CD4-positive, alpha-beta T cell treated with Interleukin-12 subunit alpha and Interleukin-12 subunit beta, for 1 hour (primary cell): ENCODE data around the gene ACACB.

Experiments
- DNase-seq: peaks from one replicate; pipeline ENCODE4 v3.0.0-alpha.2; 2020

ACACB gene

DNA sequence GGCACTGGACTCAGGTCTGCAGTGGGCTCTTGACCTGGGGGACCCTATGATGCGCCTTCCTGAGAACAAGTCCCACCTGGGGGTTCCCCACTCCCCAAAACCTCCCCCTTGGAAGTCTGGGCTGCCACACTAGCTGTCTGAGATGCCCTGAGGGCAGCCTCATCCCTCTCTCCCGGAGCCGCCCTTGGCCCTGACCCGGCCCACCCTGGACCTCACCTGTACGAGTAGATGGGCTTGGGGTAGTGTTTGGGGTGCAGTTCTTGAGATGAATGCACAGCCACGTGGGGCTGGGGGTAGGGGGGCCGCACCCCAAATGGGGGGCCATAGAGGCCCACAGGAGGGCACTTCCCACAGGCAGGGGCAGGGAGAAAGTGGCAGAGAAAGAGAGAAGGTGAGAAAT lies 170.8 kb downstream of the ACACB start:
- DNase-seq = no peak

DNA sequence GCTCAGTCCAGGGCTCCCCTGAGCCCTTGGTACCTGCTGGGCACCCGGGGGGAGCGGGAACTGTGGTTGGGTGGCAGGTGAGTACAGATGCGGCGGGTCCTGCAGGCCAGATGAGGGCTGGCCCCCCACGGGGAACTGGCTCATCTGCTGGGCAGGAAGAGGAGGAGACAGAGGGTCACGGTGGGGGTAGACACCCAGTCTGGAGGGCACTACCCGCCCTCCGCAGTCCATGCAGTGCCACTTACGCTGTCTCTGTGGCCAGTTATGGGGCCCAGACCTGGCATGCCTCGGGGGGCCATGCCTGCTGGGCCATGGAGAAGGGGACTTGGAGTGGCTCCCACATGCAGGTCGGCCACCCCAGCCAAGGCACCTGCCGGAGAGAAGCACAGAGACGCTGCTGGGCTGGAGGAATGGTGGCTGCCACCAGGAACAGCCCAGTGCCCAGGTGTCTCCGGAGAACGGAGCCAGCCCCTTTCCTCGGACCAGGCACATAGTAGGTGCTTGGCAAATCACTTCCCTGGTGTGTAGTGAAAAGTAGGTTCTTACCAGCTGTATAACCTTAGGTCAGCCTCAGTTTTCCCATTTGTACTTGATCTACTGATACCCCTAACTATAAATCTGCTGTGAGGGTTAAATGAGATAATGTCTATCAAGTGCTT lies 171.6 kb downstream of the ACACB start:
- DNase-seq = no peak

DNA sequence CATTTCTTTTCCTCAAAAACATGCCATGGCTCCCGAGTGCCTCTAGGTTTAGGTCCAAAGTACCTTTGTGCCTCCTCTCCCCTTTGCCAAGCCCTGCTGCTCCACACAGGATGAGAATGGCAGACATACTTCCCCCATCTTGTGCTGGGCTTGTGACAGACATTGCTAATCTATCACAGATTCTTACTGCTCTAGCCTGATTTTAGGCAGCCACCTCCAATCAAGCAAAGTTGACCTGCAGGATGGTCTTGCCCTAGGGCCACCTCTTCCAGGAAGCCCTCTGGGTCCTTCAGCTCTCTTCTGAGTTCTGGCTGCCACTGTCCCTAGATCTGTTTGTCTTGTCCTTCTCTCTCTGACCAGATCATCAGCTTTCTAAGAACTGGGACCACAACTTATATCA lies 172.2 kb downstream of the ACACB start:
- no peak for DNase-seq

DNA sequence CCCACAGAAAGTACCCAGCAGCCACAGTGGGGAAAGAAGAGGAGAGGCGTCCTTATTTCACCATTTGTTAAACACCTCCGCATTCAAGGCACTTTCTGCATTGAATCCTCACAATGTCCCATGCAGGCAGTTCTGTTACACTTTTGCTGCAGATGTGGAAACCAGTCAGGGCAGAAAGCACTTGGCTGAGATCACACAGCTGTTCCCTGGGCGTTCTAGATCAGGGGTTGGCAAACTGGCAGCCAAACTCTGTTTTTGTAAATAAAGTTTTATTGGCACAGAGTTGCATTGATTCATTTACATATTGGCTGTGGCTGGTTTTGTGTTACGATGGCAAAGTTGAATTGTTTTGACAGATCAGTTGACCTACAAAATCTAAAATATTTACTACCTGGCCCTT lies 172.6 kb downstream of the ACACB start:
- no peak for DNase-seq

DNA sequence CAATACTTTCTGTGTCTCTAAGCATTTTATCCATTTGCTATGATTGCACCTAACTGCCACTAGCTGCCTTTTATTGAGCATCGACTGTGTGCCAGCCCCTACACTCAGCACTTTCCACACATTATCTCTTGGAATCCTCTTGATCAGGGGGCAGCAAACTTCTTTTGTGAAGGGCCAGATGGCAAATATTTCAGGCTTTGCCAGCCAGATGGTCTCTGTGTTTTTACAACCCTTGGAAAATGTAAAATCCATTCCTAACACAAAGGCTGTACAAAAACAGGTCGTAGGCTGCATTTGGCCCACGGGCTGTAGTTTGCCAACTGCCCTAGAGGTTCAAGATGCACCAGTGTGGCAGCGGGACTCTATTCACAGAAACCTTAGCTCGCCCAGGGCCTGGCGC lies 173.2 kb downstream of the ACACB start:
- no peak for DNase-seq

DNA sequence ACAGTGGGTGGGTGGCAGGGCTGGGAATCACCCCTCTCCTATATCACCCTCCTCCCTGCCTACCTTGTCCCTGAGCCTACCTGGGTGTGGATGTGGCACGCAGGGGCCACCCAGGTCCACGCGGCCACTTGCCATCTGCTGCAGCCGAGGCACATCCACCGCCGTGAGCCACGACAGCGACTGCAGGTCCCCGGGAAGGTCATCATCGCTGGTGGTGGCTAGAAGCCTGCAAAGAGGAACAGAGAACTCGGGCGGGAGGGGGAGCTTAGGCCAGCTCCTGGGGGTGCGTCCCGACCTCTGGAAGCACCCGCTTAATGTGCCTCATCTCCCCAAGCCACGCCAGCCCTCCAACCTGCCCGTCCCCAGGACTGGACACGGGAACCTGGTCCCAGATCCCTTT lies 173.7 kb downstream of the ACACB start:
- DNase-seq = no peak

DNA sequence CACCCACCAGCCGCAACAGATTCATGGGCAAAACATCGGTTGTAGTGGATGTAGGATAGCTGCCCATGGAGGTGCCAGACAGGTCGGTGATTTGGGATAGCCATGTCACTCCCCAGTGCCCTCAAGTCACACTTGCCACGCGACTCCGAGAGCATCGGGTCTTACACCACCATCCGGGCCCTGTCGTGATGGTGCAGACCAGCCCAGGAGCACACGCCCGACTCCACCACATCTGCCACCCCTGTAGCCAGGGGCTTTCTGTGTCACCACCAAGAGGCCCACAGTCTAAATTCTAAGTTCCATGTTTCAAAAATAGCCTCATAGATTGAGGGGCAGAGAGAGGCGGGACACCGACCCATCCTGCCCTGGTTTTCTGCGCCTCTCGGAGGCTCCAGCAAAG lies 174.7 kb downstream of the ACACB start:
- no peak for DNase-seq

DNA sequence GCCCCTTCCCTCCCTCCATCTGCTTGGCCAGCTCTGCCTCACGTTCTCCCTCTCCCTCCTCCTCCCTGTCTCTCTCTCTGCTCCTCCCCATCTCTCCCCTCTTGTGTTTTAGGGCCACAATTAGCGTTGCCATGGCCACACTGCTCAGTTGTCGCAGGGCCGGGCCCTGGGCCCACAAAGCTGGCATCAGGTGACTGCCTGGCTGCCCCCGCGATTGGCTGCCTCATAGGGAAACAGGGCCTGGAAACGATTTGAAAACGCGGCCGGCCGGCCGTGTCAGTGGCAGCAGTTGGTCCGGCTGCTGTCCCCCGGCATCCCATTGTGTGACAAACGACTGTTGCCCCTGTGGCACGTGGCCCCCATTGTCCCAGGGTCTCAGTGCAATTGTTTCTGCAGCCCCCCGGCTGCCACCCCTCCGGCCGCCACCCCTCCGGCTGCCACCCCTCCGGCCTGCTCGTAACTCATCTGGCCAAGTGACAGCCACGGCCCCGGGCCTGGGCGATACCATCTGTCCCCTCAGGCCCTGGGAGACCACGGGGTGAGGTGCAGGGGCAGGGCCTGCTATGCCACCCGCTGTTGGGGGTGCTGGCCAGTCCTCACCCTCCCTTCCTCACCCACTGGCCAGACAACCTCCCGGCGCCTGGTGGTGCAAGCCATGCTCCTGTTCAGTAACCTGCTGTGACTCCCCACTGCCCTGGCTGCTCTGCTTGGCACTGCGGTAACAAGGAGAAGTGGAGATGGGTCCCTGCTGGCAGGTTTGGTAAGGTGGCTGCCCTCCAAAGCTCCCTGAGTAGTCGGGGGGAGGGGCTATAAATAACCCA lies 175.3 kb downstream of the ACACB start:
- no peak for DNase-seq

DNA sequence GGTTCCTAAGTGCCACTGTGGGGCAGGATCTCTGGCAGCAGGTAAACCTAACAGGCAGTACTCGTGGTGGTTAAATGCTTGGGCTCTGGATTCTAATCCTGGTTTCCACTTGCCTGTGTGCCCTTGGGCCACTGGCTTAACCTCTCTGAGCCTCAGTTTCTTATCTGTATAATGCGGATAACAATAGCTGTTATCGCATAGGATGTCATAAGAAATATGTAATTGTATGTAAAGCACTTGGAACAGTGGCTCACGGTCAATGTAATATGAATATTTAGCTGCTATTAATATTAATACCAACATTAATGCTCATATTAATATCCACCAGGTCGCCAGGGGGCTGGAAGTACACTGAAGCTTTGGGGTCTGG lies 175.9 kb downstream of the ACACB start:
- no peak for DNase-seq

DNA sequence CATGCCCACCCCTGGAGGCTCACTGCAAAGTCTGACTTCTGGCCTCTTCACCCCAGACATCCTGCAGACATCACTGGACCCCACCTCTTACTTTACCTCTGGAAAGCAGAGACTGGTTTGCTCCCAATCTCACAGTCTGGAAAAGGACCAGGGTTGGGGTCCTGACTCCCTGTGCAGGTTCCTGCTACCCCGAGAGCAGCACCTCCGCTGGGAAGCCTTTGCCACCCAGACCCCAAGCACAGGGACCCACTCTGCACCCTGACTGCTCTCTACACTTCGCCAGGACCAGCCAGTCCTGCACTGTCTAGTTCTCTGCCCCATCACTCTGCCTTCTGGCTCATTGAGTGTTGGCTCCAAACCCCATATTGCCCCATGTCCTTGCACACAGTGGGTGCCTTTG lies 176.7 kb downstream of the ACACB start:
- no peak for DNase-seq

DNA sequence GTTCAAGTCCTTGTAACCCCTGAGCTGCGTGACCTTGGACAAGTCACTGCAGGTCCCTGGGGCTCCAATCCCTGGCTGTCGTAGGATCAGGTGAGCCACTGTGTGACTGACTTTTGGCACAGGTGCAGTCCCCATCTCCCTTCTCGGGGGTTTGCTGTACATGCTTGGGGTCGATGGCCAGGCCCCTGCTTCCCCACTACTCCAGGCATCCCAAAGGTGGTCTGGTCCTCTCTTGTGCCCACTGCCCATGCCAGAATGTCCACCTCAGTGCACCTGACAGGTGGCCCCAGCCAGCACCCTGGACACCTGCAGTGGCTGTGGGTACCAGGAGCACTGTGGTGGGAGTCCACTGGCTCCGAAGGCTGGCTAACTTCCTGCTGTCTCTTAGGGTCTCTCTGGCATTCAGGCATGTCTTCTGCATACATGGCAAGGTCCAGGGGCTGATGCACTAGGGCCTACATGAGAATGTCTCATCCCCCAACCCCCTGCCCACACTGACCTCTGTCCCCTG lies 178.0 kb downstream of the ACACB start:
- DNase-seq = no peak

DNA sequence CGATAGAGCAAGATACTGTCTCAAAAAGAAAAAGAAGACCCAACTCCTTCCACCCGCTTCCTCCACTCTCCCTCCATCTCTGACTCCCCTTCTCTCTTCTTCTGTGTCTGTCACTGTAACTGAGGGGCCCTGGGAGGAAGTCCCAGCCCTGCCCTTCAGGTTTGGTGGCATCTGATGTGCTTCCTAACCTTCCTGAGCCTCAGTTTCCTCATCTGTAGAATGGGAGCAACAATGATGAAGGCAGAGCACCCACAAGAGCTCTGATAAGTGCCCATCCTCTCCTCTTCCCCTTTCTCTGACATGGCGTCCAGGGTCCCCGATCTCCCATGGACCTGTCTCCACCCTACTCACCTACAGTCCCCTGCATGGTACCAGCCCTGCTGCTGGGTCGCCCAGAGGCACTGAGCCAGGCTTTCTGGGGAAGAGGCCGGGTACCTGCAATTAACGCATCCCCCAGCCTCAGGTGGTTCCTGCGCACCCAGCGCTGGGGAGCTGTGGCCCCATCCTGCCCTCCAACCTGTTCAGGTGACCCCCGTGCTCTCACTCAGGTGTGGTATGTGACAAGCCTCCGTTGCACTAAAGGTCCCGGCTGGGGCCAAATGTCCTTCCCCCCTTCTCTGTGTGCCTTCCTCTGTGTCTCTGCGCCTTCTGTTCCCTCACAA lies 179.5 kb downstream of the ACACB start:
- DNase-seq = no peak

DNA sequence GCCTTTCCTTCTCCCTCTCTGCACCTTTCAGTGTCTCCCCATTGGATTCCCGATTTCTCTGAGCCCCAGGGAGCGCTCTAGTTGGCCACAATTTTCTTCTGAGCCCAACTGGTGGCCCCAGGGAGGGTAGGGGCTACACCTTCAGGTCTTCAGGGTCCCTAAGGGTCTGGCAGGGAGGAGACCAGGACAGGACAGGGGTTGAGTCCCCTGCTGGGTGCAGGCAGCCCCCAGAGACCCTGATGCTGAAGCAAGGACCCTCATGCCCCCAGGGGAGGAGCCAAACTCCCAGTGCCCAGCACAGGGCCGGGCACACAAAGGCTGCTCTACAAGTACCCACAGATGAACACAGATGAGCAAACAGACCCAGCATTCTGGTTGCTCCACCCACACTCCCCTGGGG lies 180.0 kb downstream of the ACACB start:
- DNase-seq = no peak

DNA sequence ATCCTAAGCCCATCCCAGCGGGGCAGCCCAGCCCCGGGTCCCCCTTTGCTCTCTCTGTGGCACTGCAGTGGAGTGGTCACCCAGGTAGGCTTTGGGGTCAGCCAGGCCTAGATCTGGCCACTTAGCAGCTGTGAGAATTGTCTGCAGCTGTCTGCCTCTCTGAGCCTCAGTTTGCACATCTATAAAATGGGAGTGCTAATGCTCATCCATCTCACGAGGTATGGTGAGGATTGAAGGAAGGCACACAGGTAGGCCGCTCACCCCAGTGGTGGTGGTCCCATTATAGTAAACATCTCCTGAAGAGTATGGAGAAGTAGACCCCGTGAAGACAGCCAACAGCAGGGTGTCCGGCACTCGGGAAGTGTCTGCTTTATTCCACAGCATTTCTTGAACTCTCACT lies 183.5 kb downstream of the ACACB start:
- no peak for DNase-seq

DNA sequence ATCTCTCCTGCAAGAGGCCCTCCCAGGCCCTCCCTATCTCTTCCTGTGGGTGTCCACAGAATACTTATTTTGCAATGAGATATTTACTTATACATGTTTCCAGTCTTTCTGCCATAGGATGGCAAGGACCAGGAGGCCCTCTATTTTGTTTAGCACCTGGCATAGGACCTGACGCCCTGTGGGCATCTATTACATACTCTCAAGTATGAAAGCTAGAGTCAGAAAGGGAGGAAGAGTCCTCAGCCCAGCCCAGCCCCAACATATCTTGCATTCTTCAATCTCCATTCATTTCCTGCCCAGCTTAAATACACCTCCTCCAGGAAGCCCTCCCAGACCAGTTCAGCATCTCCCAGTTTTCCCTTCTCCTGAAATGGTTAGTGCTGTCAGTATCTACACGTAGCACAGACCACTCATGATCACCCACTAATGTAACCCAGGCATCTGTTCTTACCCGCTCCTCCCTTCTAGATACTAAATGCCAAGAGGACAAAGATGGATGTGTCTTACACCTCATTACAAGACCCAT lies 185.3 kb downstream of the ACACB start:
- DNase-seq = no peak

DNA sequence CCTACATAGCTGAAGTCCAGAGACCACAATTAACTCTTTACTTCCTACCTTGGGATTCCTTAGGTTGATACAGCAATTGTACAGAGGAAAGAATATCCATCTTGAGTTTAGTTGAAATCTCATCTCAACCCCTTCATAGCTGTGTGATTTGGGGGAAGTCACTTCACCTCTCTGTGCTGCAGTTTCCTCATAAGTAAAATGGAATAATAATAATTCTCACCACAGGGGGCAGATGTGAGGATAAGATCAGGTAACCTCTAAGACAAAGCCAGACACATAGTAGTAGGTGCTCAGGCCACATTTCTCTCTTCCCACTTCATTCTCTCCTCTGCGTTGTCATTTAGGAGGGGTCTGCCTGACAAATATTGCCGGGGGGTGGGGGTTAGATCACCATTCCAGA lies 186.0 kb downstream of the ACACB start:
- DNase-seq = no peak

DNA sequence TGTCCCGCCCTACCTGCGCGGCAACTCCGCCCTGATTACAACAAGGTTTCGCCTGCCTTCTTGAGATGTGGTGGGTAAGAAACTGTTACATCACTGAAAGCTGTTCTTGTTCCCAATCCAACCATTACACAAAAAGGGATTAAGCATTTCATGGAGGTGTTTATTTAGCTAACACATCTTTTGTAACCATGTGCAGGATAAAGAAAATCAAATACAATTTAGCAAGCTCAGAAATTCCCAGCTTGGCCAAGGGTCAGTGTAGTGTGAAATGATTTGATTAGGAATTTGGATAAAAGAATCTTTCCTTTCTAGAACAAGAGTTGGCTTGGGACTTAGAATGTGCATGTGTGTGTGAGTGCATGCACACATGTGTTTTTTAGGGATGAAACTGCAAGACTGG lies 186.4 kb downstream of the ACACB start:
- DNase-seq = no peak

DNA sequence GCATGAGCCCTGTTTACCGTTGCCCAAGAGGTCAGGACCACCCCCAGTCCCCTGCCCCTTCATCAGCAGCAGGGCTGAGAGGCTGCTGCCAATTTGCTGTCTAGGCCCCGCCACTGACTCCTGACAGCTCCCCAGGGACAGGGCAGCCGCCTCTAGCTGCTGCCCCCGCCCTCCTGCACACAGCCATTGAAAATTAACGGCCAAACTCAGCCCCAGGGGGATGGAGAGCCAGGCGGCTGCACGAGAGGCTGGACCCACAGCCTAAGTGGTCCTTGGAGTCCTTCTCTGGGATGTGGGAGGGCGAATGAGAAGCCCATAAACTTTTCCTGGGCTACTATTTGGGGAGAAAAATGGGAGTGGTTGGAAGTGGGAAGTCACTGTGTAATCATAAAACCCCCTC lies 188.1 kb downstream of the ACACB start:
- DNase-seq = no peak

DNA sequence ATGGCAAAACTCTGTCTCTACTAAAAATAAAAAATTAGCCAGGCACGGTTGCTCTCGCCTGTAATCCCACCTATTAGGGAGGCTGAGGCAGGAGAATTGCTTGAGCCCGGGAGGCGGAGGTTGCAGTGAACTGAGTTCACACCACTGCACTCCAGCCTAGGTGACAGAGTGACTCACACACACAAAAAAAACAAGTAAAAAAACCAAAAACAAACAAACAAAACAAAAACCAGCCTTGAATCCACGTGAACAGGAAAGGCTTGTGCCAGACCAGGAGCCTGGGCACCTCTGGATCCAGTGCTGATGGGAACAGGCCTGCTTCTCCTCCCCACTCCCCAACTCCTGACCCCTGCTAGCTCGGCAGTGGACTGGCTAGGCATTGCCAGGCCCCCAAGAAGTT lies 189.2 kb downstream of the ACACB start:
- no peak for DNase-seq

DNA sequence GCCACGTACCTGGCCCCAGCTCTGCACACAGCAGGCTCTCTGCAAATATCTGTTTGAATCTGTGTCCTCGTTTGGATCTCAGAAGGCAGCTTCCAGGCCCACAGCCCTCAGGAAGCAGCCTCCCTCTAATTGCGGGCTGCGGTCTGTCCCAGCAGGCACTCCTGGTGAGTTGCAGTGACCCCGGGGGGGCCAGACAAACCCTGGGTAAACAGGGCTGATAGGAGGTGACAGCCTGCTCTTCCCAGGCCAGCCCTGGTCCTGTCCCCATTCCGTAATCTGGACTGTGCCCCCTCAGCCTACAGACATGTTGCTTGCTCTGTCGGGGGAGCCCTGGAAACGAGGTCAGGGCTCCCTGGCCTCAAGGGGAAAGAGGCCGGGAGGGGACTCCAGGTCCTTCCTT lies 190.7 kb downstream of the ACACB start:
- no peak for DNase-seq

DNA sequence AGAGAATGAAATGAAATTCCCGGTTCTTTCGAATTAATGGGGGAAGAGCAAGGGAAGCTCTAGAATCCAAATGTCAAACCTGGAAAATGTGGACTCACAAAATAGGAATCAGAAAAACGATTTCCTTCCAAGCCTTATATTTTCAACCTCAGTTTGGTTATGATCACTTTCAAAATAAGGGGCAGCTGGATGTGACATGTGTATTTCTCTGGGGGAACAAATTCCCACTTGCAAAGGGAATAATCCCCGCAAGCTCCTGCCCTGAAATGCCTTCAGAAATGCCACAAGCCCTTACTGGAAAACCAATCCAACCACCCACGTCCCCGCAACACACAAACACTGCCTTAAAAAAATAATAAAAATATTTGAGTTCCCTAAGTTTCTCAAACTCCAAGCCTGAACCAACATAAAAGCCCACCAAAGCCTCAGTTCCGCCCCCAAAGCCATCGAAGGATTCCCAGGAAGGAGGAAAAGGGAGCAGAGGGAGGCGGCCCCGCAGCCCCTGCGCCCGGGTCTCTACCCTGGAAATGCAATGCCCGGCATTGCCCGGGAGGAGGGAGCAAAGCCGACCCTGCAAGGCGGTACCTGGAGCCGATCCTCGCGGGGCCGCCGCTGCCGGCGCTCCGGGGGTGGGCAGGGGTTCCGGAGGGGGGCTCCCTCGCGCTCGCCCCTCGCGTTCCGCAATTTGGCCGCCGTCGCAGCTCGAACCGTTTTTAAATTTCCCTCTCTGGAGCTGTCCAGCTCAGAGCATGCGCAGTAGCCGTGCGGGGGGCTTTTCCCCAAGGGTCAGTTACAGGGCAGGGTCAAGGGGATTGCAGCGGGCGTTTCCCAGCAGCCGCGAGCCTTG lies 192.4 kb downstream of the ACACB start, which contains the start of gene FOXN4:
FOXN4 (minus strand) TSS at position 751 of the 847 bp plus-strand sequence. CDS start 963 bp downstream, outside the sequence.
- DNase-seq = no peak

DNA sequence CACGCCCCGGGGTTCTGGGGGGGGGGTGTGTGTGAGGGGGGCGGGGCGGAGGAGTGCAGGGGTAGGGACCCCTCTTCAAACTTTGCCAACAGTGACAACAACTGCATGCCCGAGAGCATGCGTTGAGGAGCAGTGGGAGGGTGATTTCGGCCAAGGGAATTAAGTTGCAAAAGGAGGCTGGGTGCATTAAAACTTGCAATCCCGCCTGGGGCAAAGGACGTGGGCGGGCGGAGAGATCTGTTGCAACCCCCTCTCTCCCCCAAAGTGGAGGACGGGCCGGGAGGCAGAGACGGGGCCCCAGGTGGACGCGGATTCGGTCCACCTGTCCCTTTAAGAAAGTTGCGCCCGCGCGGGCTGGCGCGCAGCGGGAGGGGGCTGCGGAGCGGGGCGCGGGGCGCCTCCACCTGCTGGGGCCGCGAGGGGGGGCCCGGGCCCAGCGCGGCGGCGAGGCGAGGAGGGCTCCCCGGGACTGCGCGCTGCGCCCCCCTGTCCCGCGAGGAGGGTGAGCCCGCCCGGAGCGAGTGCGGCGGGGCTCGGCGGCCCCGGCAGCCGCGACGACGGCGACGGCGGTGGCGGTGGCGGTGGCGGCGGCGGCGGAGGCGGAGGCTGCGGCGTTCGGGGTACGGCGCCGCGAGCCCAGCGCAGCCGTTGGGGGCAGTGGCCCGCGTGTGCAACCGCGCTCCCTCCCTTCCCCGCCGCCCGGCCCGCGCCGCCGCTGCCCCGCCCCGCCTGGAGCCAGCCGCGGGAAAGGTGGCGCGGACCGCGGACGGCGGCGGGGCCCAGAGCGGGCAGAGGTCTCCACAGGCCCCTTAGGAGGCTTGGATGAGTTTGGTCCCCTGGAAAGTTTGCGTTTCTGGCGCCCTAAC lies 193.2 kb downstream of the ACACB start:
- DNase-seq = no peak
